HG03108 (cell line): Measurements from ENCODE around the gene FBXL13.
"Not testable (repeated sequence)": the region's sequence is repeated elsewhere in the genome, so short reads cannot be mapped to it uniquely, and the experiment has no call there.

Experiments used
- ATAC-seq: cut with Tn5 transposase; IDR thresholded peaks from one replicate; pipeline ENCODE4 v1.9.1; 2021; ENCODE audit warnings: moderate library complexity; ENCODE audit not compliant: unreplicated experiment

FBXL13 gene

GRCh38 chr7:103031024-103031423 is 43.6 kb downstream of the FBXL13 start:
- ATAC-seq: no peak

- ATAC-seq: no peak
Measured at GRCh38 chr7:103025341-103025740, 49.3 kb downstream of the FBXL13 start.

- ATAC-seq: not testable (repeated sequence)
Measured at GRCh38 chr7:103023578-103023977, 51.0 kb downstream of the FBXL13 start.

GRCh38 chr7:103021490-103021889 is 53.1 kb downstream of the FBXL13 start:
- not testable (repeated sequence) for ATAC-seq

GRCh38 chr7:103020876-103021275 is 53.7 kb downstream of the FBXL13 start:
- not testable (repeated sequence) for ATAC-seq

GRCh38 chr7:103018295-103018694 is 56.3 kb downstream of the FBXL13 start:
- ATAC-seq: not testable (repeated sequence)

- no peak for ATAC-seq
Measured at GRCh38 chr7:103011650-103012049, 62.9 kb downstream of the FBXL13 start.

- no peak for ATAC-seq
Measured at GRCh38 chr7:103010211-103010610, 64.4 kb downstream of the FBXL13 start.

GRCh38 chr7:103009466-103010185 is 65.0 kb downstream of the FBXL13 start:
- no peak for ATAC-seq

- no peak for ATAC-seq
Measured at GRCh38 chr7:103003004-103003403, 71.6 kb downstream of the FBXL13 start.

- ATAC-seq: no peak
Measured at GRCh38 chr7:103001210-103001609, 73.4 kb downstream of the FBXL13 start.

- no peak for ATAC-seq
Measured at GRCh38 chr7:102996957-102997356, 77.6 kb downstream of the FBXL13 start.

GRCh38 chr7:102995609-102996008 is 79.0 kb downstream of the FBXL13 start:
- not testable (repeated sequence) for ATAC-seq

GRCh38 chr7:102994567-102994966 is 80.0 kb downstream of the FBXL13 start:
- no peak for ATAC-seq

- ATAC-seq: no peak
Measured at GRCh38 chr7:102993718-102994029, 80.9 kb downstream of the FBXL13 start.

GRCh38 chr7:102992938-102993717 is 81.5 kb downstream of the FBXL13 start:
- no peak for ATAC-seq

- ATAC-seq: no peak
Measured at GRCh38 chr7:102992509-102992937, 82.1 kb downstream of the FBXL13 start.

- no peak for ATAC-seq
Measured at GRCh38 chr7:102991540-102992214, 82.9 kb downstream of the FBXL13 start.

GRCh38 chr7:102991077-102991539 is 83.5 kb downstream of the FBXL13 start:
- ATAC-seq: no peak

GRCh38 chr7:102990642-102991041 is 84.0 kb downstream of the FBXL13 start:
- ATAC-seq: no peak
